Epithelial cell of proximal tubule (primary cell): ENCODE results near the gene ATP7B. TPM values are rescaled to one million over a fixed set of nuclear protein-coding genes. Genes with fewer than 3 reads are reported as not detected.
A peak's percentile ranks its signal among the peaks of the same experiment; 100 is the strongest.
"Not testable (repeated sequence)": the region's sequence is repeated elsewhere in the genome, so short reads cannot be mapped to it uniquely, and the experiment has no call there.

Experiments used
- DNase-seq: peaks from one replicate; pipeline ENCODE4 v3.0.0-alpha.2; 2011; ENCODE audit warnings: low read depth
- H3K4me3 ChIP-seq: 2 replicates; pipeline ENCODE4 v1.5.1; 2011; ENCODE audit warnings: low read depth, mild to moderate bottlenecking, low read length
- total RNA-seq: library from RNA; depleted of rRNA; stranded (reverse); fragments of >200 nt; gene quantifications from 2 replicates; pipeline ENCODE4 v1.2.3, GENCODE V29; 2015
- TF ChIP-seq, protein P1 (sequence below): conservative IDR thresholded peaks from 2 replicates; pipeline ENCODE4 v1.5.1; 2012; ENCODE audit warnings: low read depth, mild to moderate bottlenecking, low read length

ATP7B gene
- total RNA-seq, 1 donor from 2014 or later: 3.5 TPM

DNA sequence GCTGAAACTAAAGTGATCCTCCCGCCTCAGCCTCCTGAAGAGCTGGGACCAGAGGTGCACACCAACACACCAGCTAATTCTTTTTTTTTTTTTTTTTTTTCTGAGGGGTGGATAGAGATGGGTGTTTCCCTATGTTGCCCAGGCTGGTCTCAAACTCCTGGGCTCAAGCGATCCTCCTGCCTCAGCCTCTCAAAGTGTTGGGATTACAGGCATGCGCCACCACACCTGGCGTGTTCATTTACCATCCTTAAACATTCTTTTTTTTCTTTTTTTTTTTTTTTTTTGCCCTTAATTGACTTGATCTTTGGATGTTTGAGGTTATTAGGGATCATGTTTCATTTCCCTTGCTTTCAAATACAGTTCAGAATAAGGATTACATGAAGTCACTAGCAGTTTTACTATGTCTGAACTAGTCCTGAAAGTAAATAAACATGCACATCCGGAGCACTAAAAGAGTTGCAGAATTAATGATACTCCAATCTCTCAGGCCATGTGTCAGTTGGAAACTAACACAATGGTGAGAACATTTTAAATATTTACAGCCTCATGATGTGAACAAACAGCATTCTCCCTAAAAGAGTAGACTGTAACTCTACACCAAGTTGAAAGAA, 23.5 kb upstream of the ATP7B start:
- no peak for DNase-seq
- TF ChIP-seq, protein P1, sequence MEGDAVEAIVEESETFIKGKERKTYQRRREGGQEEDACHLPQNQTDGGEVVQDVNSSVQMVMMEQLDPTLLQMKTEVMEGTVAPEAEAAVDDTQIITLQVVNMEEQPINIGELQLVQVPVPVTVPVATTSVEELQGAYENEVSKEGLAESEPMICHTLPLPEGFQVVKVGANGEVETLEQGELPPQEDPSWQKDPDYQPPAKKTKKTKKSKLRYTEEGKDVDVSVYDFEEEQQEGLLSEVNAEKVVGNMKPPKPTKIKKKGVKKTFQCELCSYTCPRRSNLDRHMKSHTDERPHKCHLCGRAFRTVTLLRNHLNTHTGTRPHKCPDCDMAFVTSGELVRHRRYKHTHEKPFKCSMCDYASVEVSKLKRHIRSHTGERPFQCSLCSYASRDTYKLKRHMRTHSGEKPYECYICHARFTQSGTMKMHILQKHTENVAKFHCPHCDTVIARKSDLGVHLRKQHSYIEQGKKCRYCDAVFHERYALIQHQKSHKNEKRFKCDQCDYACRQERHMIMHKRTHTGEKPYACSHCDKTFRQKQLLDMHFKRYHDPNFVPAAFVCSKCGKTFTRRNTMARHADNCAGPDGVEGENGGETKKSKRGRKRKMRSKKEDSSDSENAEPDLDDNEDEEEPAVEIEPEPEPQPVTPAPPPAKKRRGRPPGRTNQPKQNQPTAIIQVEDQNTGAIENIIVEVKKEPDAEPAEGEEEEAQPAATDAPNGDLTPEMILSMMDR: no peak

DNA sequence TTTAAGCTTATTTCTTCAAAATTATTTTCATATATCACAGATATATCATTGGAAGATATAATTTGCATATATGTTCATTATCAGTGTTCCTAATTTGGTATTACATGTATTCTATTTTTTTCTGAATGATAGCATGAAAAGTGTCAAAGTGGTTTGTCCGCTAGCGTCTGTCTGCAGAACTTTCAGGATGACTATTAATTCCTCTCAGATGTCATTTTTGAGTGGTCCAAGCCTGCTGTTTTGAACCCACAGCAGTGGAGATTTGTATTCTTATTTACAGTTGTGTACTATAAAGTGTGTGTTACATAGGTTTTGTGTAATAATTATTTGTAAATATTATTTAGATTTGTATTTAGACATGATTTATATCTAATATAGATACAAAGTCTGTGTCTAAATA, 21.8 kb upstream of the ATP7B start:
- no peak for DNase-seq
- H3K4me3 ChIP-seq: no peak overlapping the region
- TF ChIP-seq, protein P1: no peak

More for the DNA sequence above, 23.5 kb upstream of the ATP7B start:
- no peak overlapping the region for H3K4me3 ChIP-seq

DNA sequence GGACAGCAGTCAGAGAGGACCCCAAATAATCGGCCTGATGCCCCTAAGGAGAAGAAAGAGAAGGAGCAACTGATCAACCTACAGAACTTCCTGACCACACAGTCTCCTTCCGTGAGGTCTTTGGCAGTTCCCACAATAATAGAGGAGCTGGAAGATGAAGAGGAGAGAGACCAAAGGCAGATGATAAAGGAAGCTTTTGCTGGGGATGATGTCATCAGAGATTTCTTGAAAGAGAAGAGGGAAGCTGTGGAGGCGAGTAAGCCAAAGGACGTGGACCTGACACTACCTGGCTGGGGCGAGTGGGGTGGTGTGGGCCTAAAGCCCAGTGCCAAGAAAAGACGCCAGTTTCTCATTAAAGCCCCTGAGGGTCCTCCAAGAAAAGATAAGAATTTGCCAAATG, 19.2 kb upstream of the ATP7B start:
- not testable (repeated sequence) for H3K4me3 ChIP-seq, DNase-seq

DNA sequence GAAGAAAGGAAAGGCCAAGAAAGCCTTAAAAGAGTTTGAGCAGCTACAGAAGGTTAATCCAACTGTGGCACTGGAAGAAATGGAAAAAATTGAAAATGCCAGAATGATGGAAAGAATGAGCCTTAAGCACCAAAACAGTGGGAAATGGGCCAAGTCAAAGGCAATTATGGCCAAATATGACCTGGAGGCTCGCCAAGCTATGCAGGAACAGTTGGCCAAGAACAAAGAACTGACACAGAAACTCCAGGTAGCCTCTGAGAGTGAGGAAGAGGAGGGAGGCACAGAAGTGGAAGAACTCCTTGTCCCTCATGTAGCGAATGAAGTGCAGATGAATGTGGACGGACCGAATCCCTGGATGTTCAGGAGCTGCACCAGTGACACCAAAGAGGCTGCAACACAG, 18.3 kb upstream of the ATP7B start:
- H3K4me3 ChIP-seq: no peak overlapping the region
- TF ChIP-seq, protein P1: no peak
- DNase-seq: no peak

DNA sequence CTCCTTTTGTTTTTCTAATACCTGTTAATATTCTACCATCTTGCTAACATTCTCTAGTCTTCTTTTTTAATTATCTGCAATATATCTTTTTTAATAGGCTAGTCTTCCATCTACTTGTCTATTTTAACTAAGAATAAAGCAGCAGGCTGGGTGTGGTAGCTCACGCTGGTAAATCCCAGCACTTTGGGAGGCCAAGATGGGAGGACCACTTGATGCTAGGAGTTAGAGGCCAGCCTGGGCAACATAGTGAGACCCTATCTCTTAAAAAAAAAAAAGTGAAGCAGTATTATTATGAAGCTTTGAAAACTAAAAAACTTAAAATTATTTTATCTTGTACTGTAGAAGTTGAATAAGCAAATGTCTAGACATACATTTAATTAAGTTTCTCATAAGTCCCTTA, 16.6 kb upstream of the ATP7B start:
- H3K4me3 ChIP-seq: no peak overlapping the region
- TF ChIP-seq, protein P1: no peak
- DNase-seq: no peak

DNA sequence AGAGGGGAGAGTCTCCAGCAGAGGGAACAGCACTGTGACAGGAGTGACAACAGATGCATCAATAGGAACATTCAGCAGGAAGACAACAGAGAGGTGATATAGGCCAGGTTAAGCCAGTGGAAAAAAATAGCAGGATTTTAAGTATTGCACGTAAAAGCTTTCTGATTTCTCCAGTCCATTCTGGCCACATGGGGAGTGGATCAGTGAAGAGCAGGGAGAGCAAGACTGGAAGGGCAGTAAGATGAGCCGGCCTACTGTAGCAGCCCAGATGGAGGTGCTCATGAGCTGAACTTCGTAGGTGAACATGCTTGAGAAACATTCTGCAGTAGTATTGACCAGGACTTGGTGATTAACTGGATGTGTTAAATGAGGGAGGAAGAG, 15.0 kb upstream of the ATP7B start:
- TF ChIP-seq, protein P1: peak; percentile 12
- DNase-seq: no peak
- no peak overlapping the region for H3K4me3 ChIP-seq

DNA sequence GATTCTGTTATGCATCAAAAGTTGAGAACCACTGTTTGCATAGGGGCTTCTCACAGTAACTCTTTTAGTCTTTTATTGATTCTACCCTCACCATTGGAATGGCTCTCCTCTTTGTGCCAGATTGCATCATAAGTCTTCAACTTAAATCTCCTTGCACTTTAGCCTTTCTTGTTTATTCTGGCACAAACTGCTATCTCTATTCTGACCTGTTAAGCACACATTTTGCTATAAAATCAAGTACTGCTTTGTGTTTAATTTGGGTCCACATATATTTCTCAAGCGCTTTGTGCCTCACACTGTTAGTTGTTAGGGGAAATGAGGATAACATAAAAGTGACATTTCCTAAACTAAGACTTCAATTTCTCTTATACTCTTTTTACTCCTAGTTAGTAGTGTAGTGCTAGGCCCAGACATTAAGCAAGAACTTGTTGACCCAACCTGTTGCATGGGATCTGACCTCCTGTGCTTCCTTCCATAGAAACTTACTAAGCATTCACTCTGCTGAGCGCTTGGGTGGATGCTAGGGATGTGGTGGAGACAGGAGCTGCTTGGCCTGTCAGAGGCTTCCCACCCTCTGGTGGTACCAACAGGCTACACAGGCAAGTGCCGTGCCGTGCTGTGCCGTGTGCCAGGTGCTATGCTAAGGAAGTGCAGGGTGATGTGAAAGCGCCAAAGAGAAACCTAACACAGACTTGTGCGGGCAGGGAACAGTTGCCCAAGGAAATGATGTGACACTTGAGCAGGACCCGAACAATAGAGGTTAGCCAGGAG, 14.4 kb upstream of the ATP7B start:
- no peak for DNase-seq
- TF ChIP-seq, protein P1: no peak
- H3K4me3 ChIP-seq: no peak overlapping the region
